Measurements from ENCODE around the gene SAPCD1. TPM values are rescaled to one million over a fixed set of nuclear protein-coding genes. Genes with fewer than 3 reads are reported as not detected.
A peak's percentile ranks its signal among the peaks of the same experiment; 100 is the strongest.

Gene SAPCD1
- total RNA-seq, 1 donor from 2014 or later, result 1.2 TPM

DNA sequence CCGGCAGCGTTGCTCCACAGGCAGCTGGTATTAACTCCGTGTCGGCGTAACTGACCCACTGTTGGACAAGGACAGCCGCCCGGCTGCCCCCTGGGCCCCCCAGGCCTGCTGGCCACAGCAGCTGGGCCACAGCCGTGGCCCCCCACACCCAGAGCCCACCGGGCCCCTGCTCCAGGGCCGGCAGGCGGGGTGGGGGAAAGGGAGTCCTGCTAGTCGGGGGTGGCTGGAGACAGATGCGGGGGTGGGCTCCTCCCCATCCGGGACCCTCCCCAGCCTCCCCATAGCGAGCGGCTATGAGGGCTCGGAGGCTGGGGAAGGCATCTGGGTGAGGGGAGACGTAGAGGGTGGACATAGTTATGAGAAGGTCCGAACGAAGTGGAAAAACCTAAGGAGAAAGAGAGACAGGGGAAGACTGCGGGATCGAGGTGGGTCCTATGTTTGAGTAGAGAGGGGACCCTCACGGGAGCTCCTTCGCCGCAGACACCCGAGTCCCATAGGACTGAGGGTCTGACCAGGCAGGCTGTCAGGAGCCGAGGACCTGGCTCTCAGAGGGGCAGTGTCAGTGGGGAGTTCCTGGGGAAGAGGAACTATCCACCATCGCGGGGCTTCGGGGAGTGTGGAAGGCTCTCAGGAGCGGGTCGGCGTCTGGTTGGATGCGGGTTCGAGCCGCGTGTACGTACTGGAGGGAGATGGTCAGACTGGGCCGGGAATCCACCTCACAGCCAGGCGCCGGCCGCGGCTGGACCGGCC lies 32.6 kb downstream of the SAPCD1 start:
- no peak for DNase-seq (ENCODE audit: low read depth)
- Histone ChIP-seq H3K4me3 (ENCODE audit: insufficient read depth, low read depth, low read length) (peak overlapping the region; percentile 79), H3K27ac (ENCODE audit: low read depth, low read length) (peak overlapping the region; percentile 94), H4K20me1 (ENCODE audit: insufficient read depth, low read length) (peaks cover 11% of the 10 kb centered on the region), H2AFZ (ENCODE audit: low read depth, low read length) (peak overlapping the region; percentile 77), H3K4me1 (ENCODE audit: insufficient read depth, low read length) (peaks cover 21% of the 10 kb centered on the region), H3K27me3 (ENCODE audit: insufficient read depth, low read length) (no peaks in the 10 kb centered on the region), H3K36me3 (ENCODE audit: insufficient read depth, low read length) (peaks cover 18% of the 10 kb centered on the region), H3K9me3 (ENCODE audit: insufficient read depth, low read depth, low read length) (no peaks in the 10 kb centered on the region), H3K9ac (ENCODE audit: low read length) (peak overlapping the region; percentile 94), H3K4me2 (ENCODE audit: low read length) (peak overlapping the region; percentile 89), H3K79me2 (ENCODE audit: insufficient read depth, low read length) (peaks cover 42% of the 10 kb centered on the region)
- Mint-ChIP-seq H3K4me1 (ENCODE audit: low read depth, unreplicated experiment) (peaks cover 11% of the 10 kb centered on the region), H3K36me3 (ENCODE audit: low read depth, unreplicated experiment) (peaks cover 10% of the 10 kb centered on the region), H3K27me3 (ENCODE audit: low read depth, unreplicated experiment) (no peaks in the 10 kb centered on the region), H3K9me3 (ENCODE audit: unreplicated experiment) (no peaks in the 10 kb centered on the region), H3K4me3 (ENCODE audit: unreplicated experiment) (peak overlapping the region; percentile 99), H3K27ac (ENCODE audit: unreplicated experiment) (peak overlapping the region; percentile 98)
- no peak for FAIRE-seq
- TF ChIP-seq EZH2 (IDR thresholded peaks at IDR 0.05; ENCODE audit: insufficient read depth, low read length), result no peak
- no peak for TF ChIP-seq CTCF (IDR thresholded peaks at IDR 0.05; ENCODE audit: insufficient read depth, low read depth, low read length)

DNA sequence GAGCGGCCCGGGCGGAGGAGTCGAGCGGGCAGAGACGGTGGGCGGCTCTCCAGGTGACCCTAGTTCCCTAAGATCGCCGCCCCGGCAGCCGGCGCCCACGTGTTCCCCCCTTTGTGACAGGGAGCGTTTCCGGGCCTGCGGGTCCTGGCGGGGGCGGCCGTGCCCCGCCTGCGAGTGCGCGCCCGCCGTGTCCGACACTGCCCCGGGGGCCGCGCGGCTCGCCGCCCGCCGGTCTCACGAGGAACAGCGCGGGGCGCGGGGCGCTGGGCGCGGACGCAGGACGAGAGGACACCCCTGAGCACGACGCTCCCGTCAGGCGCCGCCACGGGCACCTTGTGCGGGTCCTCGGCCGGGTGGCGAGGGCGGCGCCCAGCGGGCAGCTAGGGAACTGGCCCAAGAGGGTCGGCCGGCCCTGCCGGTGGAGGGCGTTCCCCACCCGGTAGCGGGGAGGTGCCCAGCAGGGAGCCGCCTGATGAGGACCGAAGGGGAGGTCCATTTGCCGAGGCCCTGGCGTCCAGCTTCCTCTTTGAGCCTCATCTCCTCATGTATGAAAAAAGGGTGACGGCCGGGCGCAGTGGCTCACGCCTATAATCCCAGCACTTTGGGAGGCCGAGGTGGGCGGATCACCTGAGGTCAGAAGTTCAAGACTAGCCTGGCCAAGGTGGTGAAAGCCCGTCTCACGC lies 33.3 kb downstream of the SAPCD1 start, which contains the start of gene VARS1:
VARS1 (minus strand) TSS at position 137 of the 683 bp plus-strand sequence. CDS start 535 bp downstream, outside the sequence.
- peak; percentile 40 for TF ChIP-seq CTCF (IDR thresholded peaks at IDR 0.05; ENCODE audit: insufficient read depth, low read depth, low read length)
- TF ChIP-seq EZH2 (IDR thresholded peaks at IDR 0.05; ENCODE audit: insufficient read depth, low read length), result no peak
- Mint-ChIP-seq H3K27me3 (ENCODE audit: low read depth, unreplicated experiment) (no peaks in the 10 kb centered on the region), H3K4me3 (ENCODE audit: unreplicated experiment) (peak within 1 kb of the TSS; percentile 99), H3K4me1 (ENCODE audit: low read depth, unreplicated experiment) (peaks cover 11% of the 10 kb centered on the region), H3K36me3 (ENCODE audit: low read depth, unreplicated experiment) (peaks cover 10% of the 10 kb centered on the region), H3K9me3 (ENCODE audit: unreplicated experiment) (no peaks in the 10 kb centered on the region), H3K27ac (ENCODE audit: unreplicated experiment) (peak within 1 kb of the TSS; percentile 98)
- Histone ChIP-seq H3K27me3 (ENCODE audit: insufficient read depth, low read length) (no peaks in the 10 kb centered on the region), H3K4me1 (ENCODE audit: insufficient read depth, low read length) (peaks cover 21% of the 10 kb centered on the region), H3K79me2 (ENCODE audit: insufficient read depth, low read length) (peaks cover 42% of the 10 kb centered on the region), H3K4me3 (ENCODE audit: insufficient read depth, low read depth, low read length) (peak within 1 kb of the TSS; percentile 79), H3K36me3 (ENCODE audit: insufficient read depth, low read length) (peaks cover 16% of the 10 kb centered on the region), H3K9ac (ENCODE audit: low read length) (peak within 1 kb of the TSS; percentile 94), H3K4me2 (ENCODE audit: low read length) (peak within 1 kb of the TSS; percentile 89), H2AFZ (ENCODE audit: low read depth, low read length) (peak within 1 kb of the TSS; percentile 77), H3K9me3 (ENCODE audit: insufficient read depth, low read depth, low read length) (no peaks in the 10 kb centered on the region), H4K20me1 (ENCODE audit: insufficient read depth, low read length) (peaks cover 11% of the 10 kb centered on the region), H3K27ac (ENCODE audit: low read depth, low read length) (peak within 1 kb of the TSS; percentile 94)
- FAIRE-seq (no peak), DNase-seq (ENCODE audit: low read depth) (peak; percentile 72)

Measured in astrocyte (in vitro differentiated cells and primary cell).